GM23248 (cell line): Measurements from ENCODE around the gene PRKCE. TPM values are rescaled to one million over a fixed set of nuclear protein-coding genes. Genes with fewer than 3 reads are reported as not detected.

Experiments used
- DNase-seq: peaks from one replicate; pipeline ENCODE4 v3.0.0-alpha.2; 2015
- H2AFZ ChIP-seq: fragments of 200-600 bp; sonication (generic); 2 replicates; pipeline ENCODE4 v1.6.1; 2016; ENCODE audit warnings: antibody characterized with exemption
- H3F3A ChIP-seq: fragments of 200-600 bp; sonication (generic); 2 replicates; pipeline ENCODE4 v1.6.1; 2016; ENCODE audit warnings: mild to moderate bottlenecking, antibody characterized with exemption, mixed run types; ENCODE audit not compliant: insufficient read depth
- H3K27ac ChIP-seq: fragments of 200-600 bp; sonication (generic); 2 replicates; pipeline ENCODE4 v1.5.1; 2016; ENCODE audit warnings: mild to moderate bottlenecking
- H3K27me3 ChIP-seq: fragments of 200-600 bp; sonication (generic); replicated peaks from 2 replicates; pipeline ENCODE4 v1.6.1; 2016; ENCODE audit warnings: mild to moderate bottlenecking; ENCODE audit not compliant: insufficient read depth
- H3K36me3 ChIP-seq: fragments of 200-600 bp; sonication (generic); 2 replicates; pipeline ENCODE4 v1.6.1; 2016; ENCODE audit warnings: low read depth, mild to moderate bottlenecking
- H3K4me1 ChIP-seq: fragments of 200-600 bp; sonication (generic); 2 replicates; pipeline ENCODE4 v1.6.1; 2016; ENCODE audit warnings: mild to moderate bottlenecking; ENCODE audit not compliant: insufficient read depth
- H3K4me2 ChIP-seq: fragments of 200-600 bp; sonication (generic); one replicate; pipeline ENCODE4 v1.6.1; 2016; ENCODE audit warnings: mild to moderate bottlenecking; ENCODE audit not compliant: unreplicated experiment
- H3K4me3 ChIP-seq: fragments of 200-600 bp; sonication (generic); 2 replicates; pipeline ENCODE4 v1.5.1; 2016; ENCODE audit warnings: mild to moderate bottlenecking
- H3K79me2 ChIP-seq: fragments of 200-600 bp; sonication (generic); 2 replicates; pipeline ENCODE4 v1.6.1; 2016; ENCODE audit warnings: mild to moderate bottlenecking; ENCODE audit not compliant: insufficient read depth
- H3K9ac ChIP-seq: fragments of 200-600 bp; sonication (generic); 2 replicates; pipeline ENCODE4 v1.6.1; 2016; ENCODE audit warnings: mild to moderate bottlenecking
- H3K9me2 ChIP-seq: fragments of 200-600 bp; sonication (generic); 2 replicates; pipeline ENCODE4 v1.6.1; 2016; ENCODE audit warnings: mixed run types, mild to moderate bottlenecking, moderate library complexity; ENCODE audit not compliant: insufficient read depth
- H3K9me3 ChIP-seq: fragments of 200-600 bp; sonication (generic); one replicate; pipeline ENCODE4 v1.6.1; 2017; ENCODE audit warnings: low read depth
- H4K20me1 ChIP-seq: fragments of 200-600 bp; sonication (generic); 2 replicates; pipeline ENCODE4 v1.6.0; 2016; ENCODE audit not compliant: insufficient read depth
- EZH2 ChIP-seq: fragments of 200-600 bp; sonication (generic); IDR thresholded peaks from 2 replicates; pipeline ENCODE4 v1.6.1; 2018; ENCODE audit warnings: antibody characterized with exemption, mild to moderate bottlenecking; ENCODE audit not compliant: insufficient read depth, poor library complexity, severe bottlenecking
- EZH2phosphoT487 ChIP-seq: fragments of 200-600 bp; sonication (generic); IDR thresholded peaks from 2 replicates; pipeline ENCODE4 v1.6.1; 2018; ENCODE audit warnings: antibody characterized with exemption, moderate library complexity, mild to moderate bottlenecking, low read depth; ENCODE audit not compliant: insufficient read depth
- WGBS, 2 experiments: methylation state at CpG; one replicate each; pipeline ENCODE4 v1.1.6; 2015 to 2017; ENCODE audit warnings: low lambda C conversion rate in 2 of 2, low coverage in 1 of 2; ENCODE audit errors: missing lambda C conversion rate in 2 of 2; 5-methylcytosine and 5-hydroxymethylcytosine counted together
- in situ Hi-C: fragments of 300-500 bp; cut with MboI; formaldehyde crosslinking; loops from 2 replicates; pipeline ENCODE4 v1.15.0; 2020
- polyA plus RNA-seq: library from polyadenylated mRNA; unstranded; fragments of >200 nt; fragmentation: Nextera tagmentation; extraction: Ambion mirVana; gene quantifications from 2 replicates; pipeline ENCODE4 v1.2.1, GENCODE V29; 2016
- total RNA-seq: library from RNA; depleted of rRNA; stranded (reverse); fragments of >200 nt; shearing (Covaris generic); gene quantifications from 2 replicates; pipeline ENCODE4 v1.2.3, GENCODE V29; 2014

PRKCE gene
- total and polyA plus RNA-seq, 2 experiments from 2014 or later, result 5.9 to 7.0 TPM

DNA sequence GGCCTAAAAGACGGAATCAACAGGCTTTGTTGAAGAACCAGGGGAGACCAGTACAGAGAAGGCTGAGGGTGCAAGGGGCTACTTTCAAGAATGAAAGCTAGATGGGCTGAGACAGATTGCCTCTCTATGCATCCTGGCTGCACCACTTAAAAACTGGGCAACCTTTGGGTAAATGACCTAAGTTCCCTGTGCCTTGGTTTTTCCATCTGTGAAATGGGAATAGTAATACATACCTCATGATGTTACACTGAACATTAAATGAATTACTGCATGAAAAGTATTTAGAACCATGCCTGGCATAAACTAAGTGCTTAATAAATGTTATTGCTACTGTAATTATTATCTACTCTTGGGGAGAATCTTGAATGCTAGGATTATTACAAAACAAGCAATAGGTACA is 106.5 kb downstream of the PRKCE start:
- TF ChIP-seq EZH2phosphoT487, result no peak
- no peak for TF ChIP-seq EZH2
- Histone ChIP-seq H3K4me1 (peaks cover 30% of the 10 kb centered on the region), H4K20me1 (no peaks in the 10 kb centered on the region), H3K9me3 (no peaks in the 10 kb centered on the region), H3K9me2 (no peaks in the 10 kb centered on the region), H3K27ac (no peak overlapping the region), H3K4me3 (no peak overlapping the region), H3K36me3 (no peaks in the 10 kb centered on the region), H2AFZ (no peak overlapping the region), H3K79me2 (peaks cover 60% of the 10 kb centered on the region), H3K27me3 (no peaks in the 10 kb centered on the region), H3K9ac (no peak overlapping the region), H3K4me2 (no peak overlapping the region), H3F3A (peaks cover 41% of the 10 kb centered on the region)
- no peak for DNase-seq
- in situ Hi-C loops, result no loop called here
- WGBS, 2 experiments, result 48 to 64% methylated on average over 1 of the region's 1 CpG

DNA sequence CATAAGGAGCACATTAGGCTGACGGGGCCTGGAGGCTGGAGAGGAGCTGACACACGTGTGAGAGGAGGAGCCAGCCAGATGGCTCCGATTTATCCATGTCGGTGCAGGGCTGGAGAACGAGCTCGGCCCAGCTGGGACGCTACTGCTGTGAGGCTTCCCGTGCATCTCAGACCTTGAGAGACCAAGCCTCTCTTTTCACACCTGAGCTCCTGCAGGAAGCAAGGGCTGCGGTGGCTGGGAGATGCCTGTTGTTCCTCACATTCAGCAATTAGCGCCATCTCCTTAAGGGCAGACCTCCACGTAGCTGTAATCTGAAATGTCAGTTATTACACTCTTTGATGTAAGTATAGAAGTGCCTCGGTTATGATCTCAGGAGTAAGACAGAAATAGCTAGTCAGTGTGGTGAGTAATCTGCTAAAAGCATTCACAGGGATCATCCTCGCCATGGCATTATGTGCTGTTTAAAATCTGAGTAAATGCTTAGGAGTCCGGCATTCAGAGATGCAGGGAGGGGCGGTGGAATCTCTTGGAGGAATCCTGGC is 107.9 kb downstream of the PRKCE start:
- peak overlapping the region; percentile 33 for H2AFZ ChIP-seq
- H3K4me2 ChIP-seq, result peak overlapping the region; percentile 71
- no peaks in the 10 kb centered on the region for H3K9me2 ChIP-seq
- no peaks in the 10 kb centered on the region for H3K27me3 ChIP-seq
- in situ Hi-C loops, result no loop called here
- no peaks in the 10 kb centered on the region for H3K36me3 ChIP-seq
- H4K20me1 ChIP-seq, result no peaks in the 10 kb centered on the region
- no peaks in the 10 kb centered on the region for H3K9me3 ChIP-seq
- DNase-seq, result peak; percentile 94
- H3K9ac ChIP-seq, result peak overlapping the region; percentile 70
- peak overlapping the region; percentile 84 for H3K27ac ChIP-seq
- peaks cover 57% of the 10 kb centered on the region for H3K79me2 ChIP-seq
- TF ChIP-seq EZH2phosphoT487 (no peak), EZH2 (no peak)
- H3K4me1 ChIP-seq, result peaks cover 30% of the 10 kb centered on the region
- peak overlapping the region; percentile 53 for H3K4me3 ChIP-seq
- H3F3A ChIP-seq, result peaks cover 41% of the 10 kb centered on the region
- 3 to 4% methylated on average over 15 of the region's 15 CpGs for WGBS, 2 experiments

DNA sequence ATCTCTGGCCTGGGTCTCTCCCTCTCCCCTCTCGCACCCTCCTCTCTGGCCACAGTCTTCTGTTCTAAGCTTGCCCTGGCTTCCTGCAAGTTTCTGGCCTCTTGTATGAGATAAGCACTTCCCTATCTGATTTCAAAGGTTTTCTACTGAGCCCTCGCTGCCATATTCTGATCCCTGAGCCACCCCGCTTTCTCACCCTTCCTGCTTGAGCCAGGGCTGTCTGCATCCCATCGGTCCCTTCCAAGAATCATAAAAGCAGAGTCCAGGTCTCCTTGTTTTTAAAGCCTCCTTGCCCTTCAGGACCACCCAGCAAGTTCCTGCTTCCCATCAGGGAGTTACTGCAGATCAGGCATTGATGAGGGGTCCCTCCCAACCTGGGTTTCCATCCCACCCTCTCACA is 110.2 kb downstream of the PRKCE start:
- Histone ChIP-seq H3K27ac (no peak overlapping the region), H3F3A (peaks cover 25% of the 10 kb centered on the region), H4K20me1 (no peaks in the 10 kb centered on the region), H3K36me3 (no peaks in the 10 kb centered on the region), H3K79me2 (peaks cover 66% of the 10 kb centered on the region), H3K9me3 (no peaks in the 10 kb centered on the region), H3K4me2 (no peak overlapping the region), H2AFZ (no peak overlapping the region), H3K9ac (no peak overlapping the region), H3K4me1 (peaks cover 24% of the 10 kb centered on the region), H3K27me3 (no peaks in the 10 kb centered on the region), H3K4me3 (no peak overlapping the region), H3K9me2 (no peaks in the 10 kb centered on the region)
- no peak for TF ChIP-seq EZH2phosphoT487
- no peak for TF ChIP-seq EZH2
- in situ Hi-C loops, result no loop called here
- no peak for DNase-seq
- WGBS, 2 experiments, result 97 to 100% methylated on average over 4 of the region's 4 CpGs

DNA sequence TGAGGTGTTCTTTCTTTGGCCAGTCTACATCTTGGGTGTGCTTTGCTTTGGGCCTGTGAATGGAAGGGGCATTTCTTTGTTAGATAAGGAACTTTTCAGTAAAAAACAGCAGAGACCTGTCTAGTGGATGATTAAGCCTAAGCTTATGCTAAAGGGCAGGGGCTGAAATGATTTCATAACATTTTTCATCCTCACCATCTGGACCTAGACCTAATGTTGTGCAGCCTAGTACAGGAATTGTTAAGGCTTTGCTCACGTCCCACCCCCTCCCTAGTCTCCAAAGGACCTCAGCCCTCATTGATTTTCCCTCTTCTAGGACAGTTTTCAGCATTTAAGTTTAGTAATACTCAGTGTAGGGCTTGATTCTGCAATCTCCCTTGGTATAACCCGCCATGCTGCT is 111.8 kb downstream of the PRKCE start:
- Histone ChIP-seq H3K27me3 (no peaks in the 10 kb centered on the region), H3K9me3 (no peaks in the 10 kb centered on the region), H3K4me1 (peaks cover 22% of the 10 kb centered on the region), H3K36me3 (no peaks in the 10 kb centered on the region), H3K4me2 (no peak overlapping the region), H3K9me2 (no peaks in the 10 kb centered on the region), H2AFZ (no peak overlapping the region), H4K20me1 (no peaks in the 10 kb centered on the region), H3K27ac (no peak overlapping the region), H3K9ac (no peak overlapping the region), H3F3A (peaks cover 22% of the 10 kb centered on the region), H3K4me3 (no peak overlapping the region), H3K79me2 (peaks cover 71% of the 10 kb centered on the region)
- TF ChIP-seq EZH2, result no peak
- TF ChIP-seq EZH2phosphoT487, result no peak
- no peak for DNase-seq
- WGBS, 2 experiments, result 66 to 72% methylated on average over 2 of the region's 2 CpGs
- in situ Hi-C loops, result no loop called here

DNA sequence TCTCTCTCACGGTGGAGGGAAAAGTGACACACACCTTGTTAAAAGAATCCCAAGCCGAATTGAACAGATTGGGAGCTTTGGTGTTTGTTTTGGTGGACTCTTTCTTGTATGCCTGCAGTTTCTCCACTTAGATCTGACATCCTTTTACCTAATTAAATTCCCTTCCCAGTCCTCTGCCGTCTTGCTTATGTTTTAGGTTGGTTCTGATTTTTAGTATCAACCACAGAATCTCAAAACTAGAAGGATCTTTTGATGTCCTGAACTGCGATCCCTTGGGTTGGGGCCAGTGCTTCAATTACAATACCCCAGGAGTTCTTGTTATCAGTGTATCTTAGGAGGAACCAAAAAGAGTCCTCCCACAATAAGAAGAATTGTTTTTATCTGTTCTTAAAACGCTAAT is 112.3 kb downstream of the PRKCE start:
- Histone ChIP-seq H4K20me1 (no peaks in the 10 kb centered on the region), H3K36me3 (no peaks in the 10 kb centered on the region), H3K27me3 (no peaks in the 10 kb centered on the region), H3F3A (peaks cover 20% of the 10 kb centered on the region), H3K9me2 (no peaks in the 10 kb centered on the region), H3K27ac (no peak overlapping the region), H2AFZ (no peak overlapping the region), H3K79me2 (peaks cover 70% of the 10 kb centered on the region), H3K9me3 (no peaks in the 10 kb centered on the region), H3K4me1 (peaks cover 22% of the 10 kb centered on the region), H3K9ac (no peak overlapping the region), H3K4me2 (no peak overlapping the region), H3K4me3 (no peak overlapping the region)
- WGBS, 2 experiments, result 91 to 97% methylated on average over 5 of the region's 5 CpGs
- TF ChIP-seq EZH2, result no peak
- TF ChIP-seq EZH2phosphoT487, result no peak
- no peak for DNase-seq
- in situ Hi-C loops, result no loop called here
